DND-41 (cell line): ENCODE measurements around the gene CRTAC1.

ENCODE experiments used
- ATAC-seq: fragments of 200-7000 bp; cut with Tn5 transposase; 3 replicates; pipeline ENCODE4 v1.9.1; 2021; ENCODE audit warnings: low read depth; ENCODE audit not compliant: insufficient read depth
- DNase-seq: peaks from one replicate; pipeline ENCODE4 v3.0.0-alpha.2; 2020
- H2AFZ ChIP-seq: 2 replicates; pipeline ENCODE4 v1.6.0; 2012; ENCODE audit warnings: low read depth, low read length
- H3K27ac ChIP-seq: 2 replicates; pipeline ENCODE4 v1.5.1; 2012; ENCODE audit warnings: low read length, inconsistent platforms
- H3K27me3 ChIP-seq: fragments of 200-600 bp; sonication (generic); 2 replicates; pipeline ENCODE4 v1.6.0; 2012; ENCODE audit warnings: low read length, mild to moderate bottlenecking, inconsistent platforms; ENCODE audit not compliant: insufficient read depth, poor library complexity
- H3K36me3 ChIP-seq: 2 replicates; pipeline ENCODE4 v1.5.1; 2012; ENCODE audit warnings: low read length, inconsistent platforms; ENCODE audit not compliant: insufficient read depth
- H3K4me1 ChIP-seq: 2 replicates; pipeline ENCODE4 v1.5.1; 2012; ENCODE audit warnings: mild to moderate bottlenecking, low read length; ENCODE audit not compliant: insufficient read depth
- H3K4me2 ChIP-seq: 2 replicates; pipeline ENCODE4 v1.6.0; 2012; ENCODE audit warnings: mild to moderate bottlenecking, moderate library complexity, low read length, inconsistent platforms; ENCODE audit not compliant: insufficient read depth
- H3K4me3 ChIP-seq, 2 experiments: fragments of 200-600 bp in 1 of 2; shearing (Covaris generic) in 1 of 2; 2 replicates each; pipeline ENCODE4 v1.5.1; 2012 to 2016; ENCODE audit warnings: inconsistent platforms in 2 of 2, low read length in 2 of 2, mild to moderate bottlenecking in 2 of 2, low read depth in 1 of 2, moderate library complexity in 1 of 2
- H3K79me2 ChIP-seq: 2 replicates; pipeline ENCODE4 v1.6.0; 2012; ENCODE audit warnings: low read length, inconsistent platforms; ENCODE audit not compliant: insufficient read depth
- H3K9ac ChIP-seq: 2 replicates; pipeline ENCODE4 v1.6.0; 2012; ENCODE audit warnings: low read depth, mild to moderate bottlenecking, inconsistent platforms, low read length, moderate library complexity
- H3K9me3 ChIP-seq: 2 replicates; pipeline ENCODE4 v1.5.1; 2012; ENCODE audit warnings: low read length, moderate library complexity, mild to moderate bottlenecking, inconsistent platforms; ENCODE audit not compliant: insufficient read depth, severe bottlenecking
- H4K20me1 ChIP-seq: 2 replicates; pipeline ENCODE4 v1.6.0; 2012; ENCODE audit warnings: low read length; ENCODE audit not compliant: insufficient read depth
- EZH2 ChIP-seq: IDR thresholded peaks from 3 replicates; pipeline ENCODE4 v1.6.1; 2012; ENCODE audit warnings: borderline replicate concordance, low read depth, mild to moderate bottlenecking, moderate library complexity, low read length, inconsistent platforms; ENCODE audit not compliant: severe bottlenecking
- TF ChIP-seq, protein P1 (sequence below): IDR thresholded peaks from 2 replicates; pipeline ENCODE4 v1.5.1; 2012; ENCODE audit warnings: borderline replicate concordance, low read length, moderate library complexity, mild to moderate bottlenecking; ENCODE audit not compliant: poor library complexity, severe bottlenecking; ENCODE audit errors: extremely low read depth

CRTAC1 gene

DNA sequence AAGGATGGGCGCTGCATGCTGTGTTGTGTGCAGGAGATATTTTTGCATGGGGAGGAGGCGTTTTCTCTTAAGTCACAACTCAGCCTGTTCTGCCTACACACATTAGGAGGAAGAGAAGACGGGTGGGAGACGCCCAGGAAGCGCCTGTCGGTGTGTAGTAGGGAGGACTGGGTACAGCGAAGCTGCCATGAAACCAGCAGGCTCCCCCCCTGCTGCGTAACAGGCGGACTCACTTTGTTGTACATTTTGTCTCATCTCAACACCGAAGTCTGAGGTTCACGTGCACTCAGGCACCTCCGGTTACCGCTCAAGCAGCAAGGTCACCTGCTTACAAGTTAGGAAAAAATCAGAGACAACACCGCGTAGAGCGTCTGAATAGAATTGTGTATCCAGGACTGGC is 56.3 kb downstream of the CRTAC1 start:
- Histone ChIP-seq H3K9ac (no peak overlapping the region), H3K27me3 (peaks cover 12% of the 10 kb centered on the region), H3K27ac (no peak overlapping the region), H3K4me3 (no peak overlapping the region), H3K36me3 (no peaks in the 10 kb centered on the region), H4K20me1 (no peaks in the 10 kb centered on the region), H3K9me3 (no peaks in the 10 kb centered on the region), H3K79me2 (no peaks in the 10 kb centered on the region), H2AFZ (no peak overlapping the region), H3K4me1 (no peaks in the 10 kb centered on the region), H3K4me2 (no peak overlapping the region)
- TF ChIP-seq EZH2, result no peak
- TF ChIP-seq, protein P1, sequence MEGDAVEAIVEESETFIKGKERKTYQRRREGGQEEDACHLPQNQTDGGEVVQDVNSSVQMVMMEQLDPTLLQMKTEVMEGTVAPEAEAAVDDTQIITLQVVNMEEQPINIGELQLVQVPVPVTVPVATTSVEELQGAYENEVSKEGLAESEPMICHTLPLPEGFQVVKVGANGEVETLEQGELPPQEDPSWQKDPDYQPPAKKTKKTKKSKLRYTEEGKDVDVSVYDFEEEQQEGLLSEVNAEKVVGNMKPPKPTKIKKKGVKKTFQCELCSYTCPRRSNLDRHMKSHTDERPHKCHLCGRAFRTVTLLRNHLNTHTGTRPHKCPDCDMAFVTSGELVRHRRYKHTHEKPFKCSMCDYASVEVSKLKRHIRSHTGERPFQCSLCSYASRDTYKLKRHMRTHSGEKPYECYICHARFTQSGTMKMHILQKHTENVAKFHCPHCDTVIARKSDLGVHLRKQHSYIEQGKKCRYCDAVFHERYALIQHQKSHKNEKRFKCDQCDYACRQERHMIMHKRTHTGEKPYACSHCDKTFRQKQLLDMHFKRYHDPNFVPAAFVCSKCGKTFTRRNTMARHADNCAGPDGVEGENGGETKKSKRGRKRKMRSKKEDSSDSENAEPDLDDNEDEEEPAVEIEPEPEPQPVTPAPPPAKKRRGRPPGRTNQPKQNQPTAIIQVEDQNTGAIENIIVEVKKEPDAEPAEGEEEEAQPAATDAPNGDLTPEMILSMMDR, result no peak
- DNase-seq (no peak), ATAC-seq (no peak)

DNA sequence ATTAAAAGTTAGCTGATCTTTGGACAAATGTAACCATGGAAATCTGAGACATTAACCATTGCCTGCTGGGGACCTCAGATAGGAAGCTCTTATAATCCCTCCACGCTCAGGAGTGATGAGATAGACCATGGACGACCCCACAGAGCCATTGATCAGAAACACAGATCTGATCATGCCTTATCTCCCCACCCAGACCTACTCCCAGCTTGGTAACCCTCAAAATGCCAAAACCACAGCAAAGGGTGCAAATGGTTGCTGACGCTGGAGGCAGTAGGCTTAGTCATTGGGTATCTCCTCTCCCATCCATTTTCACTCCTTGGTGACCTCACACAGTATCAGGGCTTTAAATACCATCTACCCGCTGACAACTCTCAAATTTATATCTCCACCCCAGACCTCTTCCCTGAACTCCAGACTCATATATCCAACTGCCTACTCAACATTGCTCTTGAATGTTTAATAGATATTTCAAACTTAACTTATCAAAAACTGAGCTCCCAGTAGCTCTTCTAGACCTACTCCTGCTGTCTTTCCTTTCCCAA is 60.8 kb downstream of the CRTAC1 start:
- DNase-seq (no peak), ATAC-seq (no peak)
- Histone ChIP-seq H3K9me3 (no peaks in the 10 kb centered on the region), H3K9ac (no peak overlapping the region), H3K79me2 (no peaks in the 10 kb centered on the region), H3K27ac (no peak overlapping the region), H3K4me2 (no peak overlapping the region), H3K4me1 (no peaks in the 10 kb centered on the region), H3K27me3 (peaks cover 16% of the 10 kb centered on the region), H3K36me3 (no peaks in the 10 kb centered on the region), H4K20me1 (no peaks in the 10 kb centered on the region), H2AFZ (no peak overlapping the region), H3K4me3 (no peak overlapping the region)
- no peak for TF ChIP-seq EZH2
- TF ChIP-seq, protein P1, result no peak

DNA sequence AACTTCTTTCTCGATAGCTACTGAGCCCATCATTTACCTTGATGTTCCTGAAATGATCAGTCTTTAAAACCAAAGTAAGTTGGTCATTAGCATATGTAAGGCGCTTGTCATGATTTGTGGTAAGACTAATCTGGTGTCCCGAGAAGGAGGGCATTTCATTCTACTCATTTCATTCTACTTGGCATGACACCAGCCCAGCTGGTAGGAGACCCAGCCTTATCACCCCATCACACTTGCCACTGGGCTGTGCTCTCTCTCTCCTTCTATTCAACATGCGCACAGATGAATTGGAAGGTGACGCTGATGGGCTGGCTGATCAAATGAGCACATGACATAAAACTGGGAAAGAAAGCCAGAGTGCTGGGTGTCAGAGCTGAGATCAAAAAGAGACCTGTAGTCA is 65.7 kb downstream of the CRTAC1 start:
- DNase-seq (no peak), ATAC-seq (no peak)
- no peaks in the 10 kb centered on the region for H3K9me3 ChIP-seq
- H3K4me1 ChIP-seq, result no peaks in the 10 kb centered on the region
- no peak overlapping the region for H3K9ac ChIP-seq
- TF ChIP-seq EZH2, result no peak
- TF ChIP-seq, protein P1, result no peak
- H3K4me3 ChIP-seq, result no peak overlapping the region
- H3K4me2 ChIP-seq, result no peak overlapping the region
- peaks cover 8% of the 10 kb centered on the region for H3K27me3 ChIP-seq
- no peaks in the 10 kb centered on the region for H3K79me2 ChIP-seq
- H3K36me3 ChIP-seq, result no peaks in the 10 kb centered on the region
- H2AFZ ChIP-seq, result no peak overlapping the region
- H3K27ac ChIP-seq, result no peak overlapping the region
- no peaks in the 10 kb centered on the region for H4K20me1 ChIP-seq

DNA sequence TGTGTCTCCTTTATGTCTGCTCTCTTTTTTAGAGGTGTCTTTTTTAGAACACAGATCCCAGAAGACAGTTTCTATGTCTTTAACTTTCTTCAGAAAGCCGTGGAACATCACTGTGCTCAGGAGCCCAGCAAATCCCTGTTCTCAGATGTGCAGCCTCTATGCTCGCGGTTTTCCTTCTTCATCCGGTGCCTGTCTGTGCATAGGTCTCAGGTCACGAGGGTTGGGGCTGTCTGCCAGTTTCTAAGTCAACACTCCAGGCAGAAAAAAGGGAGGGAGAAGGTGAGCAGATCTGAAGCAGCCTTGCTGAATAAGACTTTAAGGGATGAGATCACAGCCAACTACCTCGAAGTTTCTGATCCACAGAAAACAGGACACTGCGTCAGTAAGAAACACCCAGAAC is 68.5 kb downstream of the CRTAC1 start:
- Histone ChIP-seq H3K27ac (no peak overlapping the region), H3K36me3 (no peaks in the 10 kb centered on the region), H3K4me2 (no peak overlapping the region), H3K4me3 (no peak overlapping the region), H3K4me1 (no peaks in the 10 kb centered on the region), H4K20me1 (no peaks in the 10 kb centered on the region), H3K9ac (no peak overlapping the region), H3K79me2 (no peaks in the 10 kb centered on the region), H2AFZ (no peak overlapping the region), H3K9me3 (no peaks in the 10 kb centered on the region), H3K27me3 (peaks cover 10% of the 10 kb centered on the region)
- DNase-seq (no peak), ATAC-seq (no peak)
- TF ChIP-seq, protein P1, result no peak
- TF ChIP-seq EZH2, result no peak
